GM15510 (cell line): ENCODE results near the gene MCRIP2.

Experiments
- POLR2A ChIP-seq: IDR thresholded peaks from 3 replicates; pipeline ENCODE4 v1.6.1; 2011; ENCODE audit warnings: borderline replicate concordance; ENCODE audit not compliant: insufficient read length; ENCODE audit errors: extremely low read depth

Gene MCRIP2

DNA sequence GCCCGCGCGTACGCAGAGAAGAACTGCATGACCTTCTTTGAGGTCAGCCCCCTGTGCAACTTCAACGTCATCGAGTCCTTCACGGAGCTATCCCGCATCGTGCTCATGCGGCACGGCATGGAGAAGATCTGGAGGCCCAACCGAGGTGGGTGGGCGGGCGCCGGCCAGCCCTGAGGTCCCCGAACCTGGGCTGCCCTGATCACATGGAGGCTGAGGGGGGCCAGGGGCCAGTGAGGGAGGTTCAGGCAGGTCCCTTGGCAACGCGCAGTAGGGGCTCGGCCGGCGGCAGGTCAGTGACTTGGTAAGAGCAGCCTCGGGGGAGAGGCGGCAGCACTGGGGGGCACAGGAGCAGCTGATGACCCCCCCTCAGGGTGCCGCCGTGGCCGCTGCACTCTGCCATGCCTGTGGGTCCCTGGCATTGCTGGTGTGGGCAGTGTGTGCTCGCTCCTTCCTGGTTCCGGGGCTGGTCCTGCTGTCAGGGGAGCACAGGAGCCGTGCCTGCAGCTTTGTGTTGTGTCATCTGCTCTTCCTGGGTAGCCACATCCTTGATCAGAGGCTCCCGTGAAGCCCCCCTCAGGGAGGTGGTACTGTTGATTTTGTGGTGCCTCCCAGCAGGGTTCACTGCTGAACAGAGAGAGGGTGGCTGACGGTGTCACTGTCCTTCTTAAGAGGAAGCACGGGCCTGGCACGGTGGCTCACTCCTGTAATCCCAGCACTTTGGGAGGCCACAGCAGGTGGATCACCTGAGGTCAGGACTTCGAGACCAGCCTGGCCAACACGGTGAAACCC, 15.5 kb upstream of the MCRIP2 start:
- TF ChIP-seq POLR2A: no peak

DNA sequence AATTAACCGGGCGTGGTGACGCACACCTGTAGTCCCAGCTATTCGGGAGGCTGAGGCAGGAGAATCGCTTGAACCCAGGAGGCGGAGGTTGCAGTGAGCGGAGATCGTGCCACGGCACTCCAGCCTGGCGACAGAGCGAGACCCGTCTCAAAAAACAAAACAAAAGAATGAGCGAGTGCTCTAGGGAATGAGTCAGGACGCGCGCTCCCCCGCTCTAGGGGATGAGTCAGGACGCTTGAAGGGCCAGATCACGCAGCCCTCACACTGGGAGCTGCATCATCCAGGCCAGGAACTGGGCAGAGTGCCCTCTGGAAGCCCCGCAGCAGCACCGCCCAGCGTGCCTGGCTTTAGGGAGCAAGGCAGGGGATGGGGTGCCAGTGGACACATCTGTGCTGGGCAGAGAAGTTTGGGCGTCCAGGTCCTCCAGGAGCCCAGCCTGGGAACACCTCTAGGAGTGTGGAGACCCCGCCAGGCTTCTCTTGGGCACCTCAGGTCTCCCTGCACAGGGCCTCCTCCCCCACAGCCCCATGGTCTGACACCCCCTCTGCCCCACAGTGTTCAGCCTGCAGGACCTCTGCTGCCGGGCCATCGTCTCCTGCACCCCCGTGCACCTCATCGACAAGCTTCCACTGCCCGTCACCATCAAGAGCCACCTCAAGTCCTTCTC, 14.7 kb upstream of the MCRIP2 start:
- no peak for TF ChIP-seq POLR2A

DNA sequence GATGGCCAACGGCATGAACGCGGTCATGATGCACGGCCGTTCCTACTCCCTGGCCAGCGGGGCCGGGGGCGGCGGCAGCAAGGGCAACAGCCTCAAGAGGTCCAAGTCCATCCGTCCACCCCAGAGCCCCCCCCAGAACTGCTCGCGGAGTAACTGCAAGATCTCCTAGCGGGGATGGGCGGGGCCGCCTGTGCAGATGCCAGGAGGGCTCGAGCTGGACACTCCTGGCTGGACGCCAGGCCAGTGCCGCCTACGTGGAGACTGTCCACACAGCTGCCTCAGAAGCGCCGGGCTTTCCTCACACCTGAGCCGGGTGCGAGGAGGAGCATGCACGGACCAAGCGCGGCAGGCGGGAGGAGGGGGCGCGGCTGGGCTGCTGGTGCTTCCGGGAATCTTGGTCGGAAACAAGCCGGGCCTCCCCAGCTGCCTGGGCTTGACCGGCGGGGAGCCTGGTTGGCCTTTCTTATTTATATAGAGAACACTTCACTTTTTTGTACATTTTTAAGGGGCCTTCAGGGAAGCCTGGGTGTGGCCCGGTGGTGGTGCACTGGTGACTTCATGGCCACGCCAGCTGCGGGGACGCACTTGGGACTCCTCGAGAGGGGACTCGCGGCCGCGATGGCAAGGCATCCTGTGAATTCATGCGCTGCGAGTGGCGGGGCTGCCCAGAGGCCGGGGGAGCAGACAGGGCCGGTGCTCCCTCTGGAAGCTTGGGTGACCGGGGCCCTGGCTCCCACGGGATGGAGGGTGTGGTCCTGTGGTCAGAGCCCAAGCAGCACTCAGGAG, 14.0 kb upstream of the MCRIP2 start:
- TF ChIP-seq POLR2A: no peak

DNA sequence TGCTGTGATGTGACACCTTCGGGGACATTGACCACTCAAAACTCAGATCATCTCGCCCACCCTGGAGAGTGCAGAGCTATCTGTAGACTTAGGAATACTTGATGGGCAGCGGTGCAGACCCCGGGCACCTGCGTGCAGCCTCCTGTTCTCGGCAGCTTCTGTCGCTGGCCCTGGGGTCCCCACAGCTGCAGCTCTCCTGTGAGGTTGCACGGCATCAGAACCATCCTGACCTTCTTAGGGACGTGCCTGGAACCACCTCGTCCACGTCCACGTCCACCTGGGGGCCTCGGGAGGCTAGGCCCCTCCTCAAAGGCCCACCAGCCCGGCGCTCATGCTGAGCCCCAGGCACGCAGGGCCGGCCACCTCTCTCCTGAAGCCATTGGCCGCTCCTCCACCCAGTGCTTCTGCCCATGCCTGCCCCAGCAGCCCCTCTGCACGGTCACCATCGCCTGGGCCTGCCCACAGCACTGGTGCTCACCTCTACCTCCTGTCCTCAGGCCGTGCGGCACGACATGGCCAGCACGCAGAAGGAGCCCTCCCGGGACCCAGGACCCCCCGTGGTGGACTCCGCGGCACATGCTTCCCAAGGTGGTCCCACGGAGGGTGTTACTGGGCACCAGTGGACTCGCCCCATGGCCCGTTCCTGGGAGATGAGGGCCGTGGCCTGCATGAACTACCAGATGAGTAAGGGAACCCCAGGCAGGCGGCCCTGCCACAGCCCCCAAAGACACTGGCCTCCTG, 13.1 kb upstream of the MCRIP2 start:
- no peak for TF ChIP-seq POLR2A

DNA sequence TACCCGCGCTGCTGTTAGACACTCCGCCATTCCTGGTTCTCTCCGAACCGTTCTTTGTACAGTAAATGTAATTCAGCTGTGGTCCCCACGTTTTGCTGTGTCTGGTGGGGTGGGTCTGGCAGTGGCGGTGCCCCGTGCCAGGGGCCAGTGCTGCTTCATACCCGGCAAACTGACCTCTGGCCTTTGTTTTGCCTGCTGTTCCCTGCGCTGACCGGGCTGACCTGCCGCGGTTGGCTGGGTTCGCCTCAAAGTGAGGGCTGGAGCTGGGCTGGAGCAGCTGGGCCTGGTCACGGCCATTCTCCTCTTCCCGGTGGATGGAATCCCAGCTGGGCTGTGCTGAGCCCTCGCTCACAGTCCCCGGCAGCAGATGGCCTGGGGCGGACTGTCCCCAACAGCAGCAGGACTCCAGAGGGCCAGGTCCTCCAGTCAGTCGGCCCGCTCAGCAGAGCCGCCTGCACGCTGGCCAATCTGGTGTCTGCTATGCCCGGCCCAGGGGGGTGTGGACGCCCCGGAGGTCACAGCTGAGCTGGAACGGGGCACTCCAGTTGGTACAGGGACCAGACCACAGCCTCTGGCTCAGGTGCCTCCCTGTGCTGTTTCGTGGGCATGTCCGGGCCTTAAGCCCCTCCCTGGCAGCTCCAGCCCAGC, 12.3 kb upstream of the MCRIP2 start:
- no peak for TF ChIP-seq POLR2A

DNA sequence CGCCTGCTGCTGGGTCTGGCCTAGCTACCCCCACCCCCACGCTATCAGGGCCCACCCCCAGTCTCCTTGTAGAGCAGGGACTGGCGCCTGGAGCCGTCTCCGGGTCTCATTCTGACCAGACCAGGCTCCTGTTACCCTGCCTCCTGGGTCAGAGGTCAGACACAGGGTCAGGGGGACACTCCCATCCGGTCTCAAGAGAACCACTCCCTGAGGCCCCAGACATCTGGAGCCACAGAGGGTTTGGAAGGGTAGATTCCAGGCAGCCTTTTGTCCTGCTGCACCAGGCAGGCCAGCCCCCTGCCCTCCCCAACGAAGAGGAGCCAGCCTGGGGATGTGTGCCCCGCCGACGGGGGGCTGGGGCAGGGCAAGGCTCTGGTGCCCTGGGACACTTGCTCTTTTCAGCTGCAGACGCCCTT, 11.8 kb upstream of the MCRIP2 start:
- TF ChIP-seq POLR2A: no peak

DNA sequence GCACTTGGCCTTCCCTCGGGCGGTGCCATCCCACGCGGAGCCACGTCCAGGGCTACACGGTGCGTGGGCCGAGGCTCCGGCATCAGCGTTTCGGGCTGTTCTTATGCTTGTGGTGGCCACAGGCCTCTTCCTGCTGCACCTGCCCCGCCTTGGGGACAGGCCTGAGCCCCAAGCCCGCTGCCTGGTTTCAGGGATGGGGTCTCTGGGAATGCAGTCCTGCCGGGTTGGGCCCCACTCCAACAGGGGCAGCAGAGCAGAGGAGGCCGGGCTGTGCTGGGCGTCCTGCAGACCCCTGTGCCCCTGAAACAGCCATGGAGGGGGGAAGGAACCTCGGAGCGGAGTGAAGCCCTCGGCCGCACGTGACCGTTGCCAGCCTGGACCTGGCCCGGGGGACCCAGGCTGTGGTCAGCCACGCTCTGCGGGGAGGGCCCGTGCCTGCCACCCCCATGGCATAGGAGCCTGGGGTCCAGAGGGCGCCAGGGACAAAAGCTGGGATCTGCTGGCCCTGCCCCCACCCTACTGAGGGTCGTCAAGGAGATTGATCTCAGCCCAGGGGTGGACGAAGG, 11.3 kb upstream of the MCRIP2 start:
- no peak for TF ChIP-seq POLR2A

DNA sequence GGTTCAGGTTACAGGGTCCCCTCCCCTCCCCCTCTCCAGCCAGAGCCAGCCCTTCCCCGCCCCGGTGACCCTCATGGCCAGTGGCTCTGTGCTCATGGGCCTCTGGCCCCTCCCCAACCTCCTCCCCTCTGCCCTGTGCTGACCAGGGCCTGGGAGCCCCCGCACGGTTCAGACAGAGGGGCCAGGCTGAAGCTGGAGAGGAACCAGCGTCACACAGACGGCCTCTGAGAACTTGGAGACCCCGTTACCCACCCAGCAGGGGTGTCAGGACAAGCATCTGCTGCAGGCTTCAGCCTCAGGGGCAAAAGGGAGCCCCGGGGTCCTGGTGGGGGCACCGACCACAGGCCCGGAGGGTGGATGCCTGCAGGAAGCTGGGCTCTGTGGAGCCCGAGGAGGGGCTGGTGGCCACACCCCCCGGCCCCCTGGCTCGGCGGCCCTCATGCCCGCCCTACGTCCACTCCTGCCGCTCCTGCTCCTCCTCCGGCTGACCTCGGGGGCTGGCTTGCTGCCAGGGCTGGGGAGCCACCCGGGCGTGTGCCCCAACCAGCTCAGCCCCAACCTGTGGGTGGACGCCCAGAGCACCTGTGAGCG, 10.7 kb upstream of the MCRIP2 start, which contains the start of gene WFIKKN1:
WFIKKN1 (plus strand) TSS at position 171 of the 591 bp plus-strand sequence; CDS start at position 440, 269 bp downstream.
- no peak for TF ChIP-seq POLR2A

DNA sequence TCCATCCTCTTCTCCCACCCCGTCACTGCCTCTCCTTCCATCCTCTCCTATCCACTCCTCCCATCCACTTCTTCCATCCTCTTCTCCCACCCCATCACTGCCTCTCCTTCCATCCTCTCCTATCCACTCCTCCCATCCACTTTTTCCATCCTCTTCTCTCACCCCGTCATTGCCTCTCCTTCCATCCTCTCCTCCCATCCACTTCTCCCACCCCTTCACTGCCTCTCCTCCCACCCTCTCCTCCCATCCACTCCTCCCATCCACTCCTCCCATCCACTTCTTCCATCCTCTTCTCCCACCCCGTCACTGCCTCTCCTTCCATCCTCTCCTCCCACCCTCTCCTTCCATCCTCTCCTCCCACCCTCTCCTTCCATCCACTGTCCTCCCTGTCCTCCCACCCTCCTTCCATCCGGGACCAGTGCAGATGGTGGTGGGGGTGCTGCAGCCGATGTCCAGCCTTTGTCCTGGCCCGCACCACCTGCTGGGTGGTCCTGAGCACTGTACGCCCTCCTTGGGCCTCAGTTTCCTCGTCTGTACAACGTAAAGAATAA, 9.7 kb upstream of the MCRIP2 start:
- TF ChIP-seq POLR2A: no peak

DNA sequence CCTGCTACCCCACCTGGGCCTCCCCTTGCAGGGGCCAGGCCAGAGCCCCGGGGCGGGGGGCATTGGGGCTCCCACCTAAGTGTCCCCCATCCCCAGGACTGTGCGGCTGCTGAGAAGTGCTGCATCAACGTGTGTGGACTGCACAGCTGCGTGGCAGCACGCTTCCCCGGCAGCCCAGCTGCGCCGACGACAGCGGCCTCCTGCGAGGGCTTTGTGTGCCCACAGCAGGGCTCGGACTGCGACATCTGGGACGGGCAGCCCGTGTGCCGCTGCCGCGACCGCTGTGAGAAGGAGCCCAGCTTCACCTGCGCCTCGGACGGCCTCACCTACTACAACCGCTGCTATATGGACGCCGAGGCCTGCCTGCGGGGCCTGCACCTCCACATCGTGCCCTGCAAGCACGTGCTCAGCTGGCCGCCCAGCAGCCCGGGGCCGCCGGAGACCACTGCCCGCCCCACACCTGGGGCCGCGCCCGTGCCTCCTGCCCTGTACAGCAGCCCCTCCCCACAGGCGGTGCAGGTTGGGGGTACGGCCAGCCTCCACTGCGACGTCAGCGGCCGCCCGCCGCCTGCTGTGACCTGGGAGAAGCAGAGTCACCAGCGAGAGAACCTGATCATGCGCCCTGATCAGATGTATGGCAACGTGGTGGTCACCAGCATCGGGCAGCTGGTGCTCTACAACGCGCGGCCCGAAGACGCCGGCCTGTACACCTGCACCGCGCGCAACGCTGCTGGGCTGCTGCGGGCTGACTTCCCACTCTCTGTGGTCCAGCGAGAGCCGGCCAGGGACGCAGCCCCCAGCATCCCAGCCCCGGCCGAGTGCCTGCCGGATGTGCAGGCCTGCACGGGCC, 8.9 kb upstream of the MCRIP2 start:
- no peak for TF ChIP-seq POLR2A

DNA sequence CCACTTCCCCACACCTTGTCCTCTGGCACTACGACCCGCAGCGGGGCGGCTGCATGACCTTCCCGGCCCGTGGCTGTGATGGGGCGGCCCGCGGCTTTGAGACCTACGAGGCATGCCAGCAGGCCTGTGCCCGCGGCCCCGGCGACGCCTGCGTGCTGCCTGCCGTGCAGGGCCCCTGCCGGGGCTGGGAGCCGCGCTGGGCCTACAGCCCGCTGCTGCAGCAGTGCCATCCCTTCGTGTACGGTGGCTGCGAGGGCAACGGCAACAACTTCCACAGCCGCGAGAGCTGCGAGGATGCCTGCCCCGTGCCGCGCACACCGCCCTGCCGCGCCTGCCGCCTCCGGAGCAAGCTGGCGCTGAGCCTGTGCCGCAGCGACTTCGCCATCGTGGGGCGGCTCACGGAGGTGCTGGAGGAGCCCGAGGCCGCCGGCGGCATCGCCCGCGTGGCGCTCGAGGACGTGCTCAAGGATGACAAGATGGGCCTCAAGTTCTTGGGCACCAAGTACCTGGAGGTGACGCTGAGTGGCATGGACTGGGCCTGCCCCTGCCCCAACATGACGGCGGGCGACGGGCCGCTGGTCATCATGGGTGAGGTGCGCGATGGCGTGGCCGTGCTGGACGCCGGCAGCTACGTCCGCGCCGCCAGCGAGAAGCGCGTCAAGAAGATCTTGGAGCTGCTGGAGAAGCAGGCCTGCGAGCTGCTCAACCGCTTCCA, 8.1 kb upstream of the MCRIP2 start:
- no peak for TF ChIP-seq POLR2A
